HCT116 (cell line): ENCODE data around the gene MADCAM1. TPM values are rescaled to one million over a fixed set of nuclear protein-coding genes. Genes with fewer than 3 reads are reported as not detected.
A peak's percentile ranks its signal among the peaks of the same experiment; 100 is the strongest.

Experiments
- ATAC-seq: fragments of 200-7000 bp; cut with Tn5 transposase; 2 replicates; pipeline ENCODE4 v1.9.1; 2020; ENCODE audit warnings: mild to moderate bottlenecking, moderate library complexity
- BruUV-seq: library from RNA; stranded (reverse); fragments of 400-500 nt; replicated peaks from 2 replicates; lab custom pipeline; 2021; lab: Mats Ljungman, UMichigan
- CTCF ChIA-PET: fragments of 300-600 bp; sonication (Branson Sonifier 250); formaldehyde crosslinking; loops from one replicate; lab custom pipeline; 2021; ENCODE audit warnings: antibody characterized with exemption; lab: Charles Lee
- POLR2A ChIA-PET: fragments of 300-600, 350-600 bp; sonication (Branson Sonifier 250); formaldehyde crosslinking; loops from one replicate; lab custom pipeline; 2021; ENCODE audit warnings: antibody characterized with exemption; lab: Charles Lee
- RAD21 ChIA-PET, 2 experiments: fragments of 300-600 bp; sonication (Branson Sonifier 250); formaldehyde crosslinking; loops; one replicate each; lab custom pipeline; 2023; ENCODE audit warnings: low total read pairs in 2 of 2; ENCODE audit not compliant: uncharacterized antibody in 2 of 2, unreplicated experiment in 2 of 2, low non-redundant PET in 1 of 2; lab: Charles Lee
- DNase-seq: peaks from one replicate; pipeline ENCODE4 v3.0.0-alpha.2; 2010; ENCODE audit warnings: low read depth, low spot score
- H2AFZ ChIP-seq: fragments of 200-600 bp; shearing (Covaris generic), sonication (generic); 2 replicates; pipeline ENCODE4 v1.6.1; 2017; ENCODE audit warnings: low read depth, mixed run types, mixed read lengths, antibody characterized with exemption, low read length; ENCODE audit not compliant: poor library complexity, severe bottlenecking
- H3K27ac ChIP-seq: 2 replicates; pipeline ENCODE4 v1.5.1; 2012; ENCODE audit warnings: low read depth, low read length
- H3K27me3 ChIP-seq: fragments of 200-600 bp; sonication (generic); 2 replicates; pipeline ENCODE4 v1.6.1; 2016; ENCODE audit warnings: mixed run types, low read length, mixed read lengths; ENCODE audit not compliant: insufficient read depth
- H3K36me3 ChIP-seq, 2 experiments: fragments of 200-500 bp in 1 of 2; fragments of 200-600 bp in 1 of 2; sonication (Bioruptor generic) in 1 of 2; sonication (generic) in 1 of 2; 2 replicates each; pipeline versions ENCODE4 v1.5.1 to v1.6.1; 2014 to 2016; ENCODE audit warnings: low read length in 2 of 2, inconsistent platforms in 1 of 2, mixed read lengths in 1 of 2, mixed run types in 1 of 2; ENCODE audit not compliant: insufficient read depth in 2 of 2, control insufficient read depth in 1 of 2
- H3K4me1 ChIP-seq, 2 experiments: fragments of 200-600 bp in 1 of 2; sonication (generic) in 1 of 2; 2 replicates each; pipeline versions ENCODE4 v1.5.1 to v1.6.1; 2012 to 2017; ENCODE audit warnings: low read length in 2 of 2, inconsistent platforms in 1 of 2, mild to moderate bottlenecking in 1 of 2, mixed read lengths in 1 of 2, mixed run types in 1 of 2, moderate library complexity in 1 of 2; ENCODE audit not compliant: insufficient read depth in 2 of 2, control insufficient read depth in 1 of 2
- H3K4me2 ChIP-seq: fragments of 200-600 bp; sonication (generic); 2 replicates; pipeline ENCODE4 v1.6.1; 2017; ENCODE audit warnings: mixed run types, low read length, mixed read lengths
- H3K4me3 ChIP-seq, 2 experiments: fragments of 200-600 bp in 1 of 2; sonication (generic) in 1 of 2; replicated peaks in 1 of 2; 2 replicates each; pipeline ENCODE4 v1.5.1; 2011 to 2016; ENCODE audit warnings: low read length in 2 of 2, control low read depth in 1 of 2, low read depth in 1 of 2, mild to moderate bottlenecking in 1 of 2, mixed read lengths in 1 of 2, mixed run types in 1 of 2
- H3K79me2 ChIP-seq: fragments of 200-600 bp; sonication (generic); 2 replicates; pipeline ENCODE4 v1.6.1; 2017; ENCODE audit warnings: mild to moderate bottlenecking, mixed run types, low read length, moderate library complexity, mixed read lengths; ENCODE audit not compliant: insufficient read depth
- H3K9ac ChIP-seq: fragments of 200-600 bp; sonication (generic); 2 replicates; pipeline ENCODE4 v1.6.1; 2016; ENCODE audit warnings: low read length, mixed read lengths
- H3K9me2 ChIP-seq: fragments of 200-600 bp; sonication (generic), shearing (Covaris generic); 2 replicates; pipeline ENCODE4 v1.6.1; 2017; ENCODE audit warnings: mixed run types, mild to moderate bottlenecking, moderate library complexity; ENCODE audit not compliant: insufficient read depth
- H3K9me3 ChIP-seq, 2 experiments: fragments of 200-500 bp in 1 of 2; fragments of 200-600 bp in 1 of 2; sonication (Bioruptor generic) in 1 of 2; sonication (generic) in 1 of 2; 2 replicates each; pipeline ENCODE4 v1.6.1; 2014 to 2017; ENCODE audit warnings: low read length in 2 of 2, mixed read lengths in 2 of 2, inconsistent platforms in 1 of 2, low read depth in 1 of 2, mild to moderate bottlenecking in 1 of 2, mixed run types in 1 of 2, moderate library complexity in 1 of 2; ENCODE audit not compliant: control insufficient read depth in 1 of 2, insufficient read depth in 1 of 2
- H4K20me1 ChIP-seq: fragments of 200-600 bp; sonication (generic), shearing (Covaris generic); 2 replicates; pipeline ENCODE4 v1.6.1; 2017; ENCODE audit warnings: mixed run types, mild to moderate bottlenecking, moderate library complexity; ENCODE audit not compliant: insufficient read depth
- CBX3 ChIP-seq: IDR thresholded peaks from 2 replicates; pipeline ENCODE4 v1.6.1; 2012; ENCODE audit warnings: low read depth
- CEBPB ChIP-seq: IDR thresholded peaks from 2 replicates; pipeline ENCODE4 v1.6.1; 2012; ENCODE audit warnings: low read depth
- ELF1 ChIP-seq: IDR thresholded peaks from 2 replicates; pipeline ENCODE4 v1.6.1; 2012; ENCODE audit warnings: low read depth, borderline replicate concordance
- EZH2 ChIP-seq: fragments of 200-600 bp; sonication (generic); IDR thresholded peaks from 2 replicates; pipeline ENCODE4 v1.6.1; 2017; ENCODE audit warnings: antibody characterized with exemption, mixed run types
- EZH2phosphoT487 ChIP-seq: fragments of 200-600 bp; IDR thresholded peaks from 2 replicates; pipeline ENCODE4 v1.6.1; 2018; ENCODE audit warnings: antibody characterized with exemption, borderline replicate concordance
- FOSL1 ChIP-seq: IDR thresholded peaks from 2 replicates; pipeline ENCODE4 v1.6.1; 2012; ENCODE audit warnings: low read depth
- JUND ChIP-seq: IDR thresholded peaks from 2 replicates; pipeline ENCODE4 v1.6.1; 2012
- RAD21 ChIP-seq: IDR thresholded peaks from 2 replicates; pipeline ENCODE4 v1.6.1; 2012; ENCODE audit warnings: low read depth, mild to moderate bottlenecking
- SIN3A ChIP-seq: IDR thresholded peaks from 2 replicates; pipeline ENCODE4 v1.6.1; 2012; ENCODE audit warnings: low read depth
- SP1 ChIP-seq: IDR thresholded peaks from 2 replicates; pipeline ENCODE4 v1.6.1; 2012; ENCODE audit warnings: low read depth
- YY1 ChIP-seq: IDR thresholded peaks from 2 replicates; pipeline ENCODE4 v1.6.1; 2011; ENCODE audit warnings: low read length, low read depth, moderate library complexity, mild to moderate bottlenecking; ENCODE audit not compliant: insufficient replicate concordance; ENCODE audit errors: extremely low read depth
- ZFX ChIP-seq: fragments of 450-650 bp; IDR thresholded peaks from 2 replicates; pipeline ENCODE4 v1.6.1; 2017
- intact Hi-C: fragments of 100-400 bp; cut with micrococcal nuclease; formaldehyde crosslinking; loops from 2 replicates; pipeline ENCODE4 v1.10.0; 2022
- total RNA-seq: library from RNA; stranded (reverse); gene quantifications from one replicate; pipeline ENCODE4 v1.2.1, GENCODE V29; 2021; ENCODE audit not compliant: unreplicated experiment
- TF ChIP-seq, protein P1 (sequence below): IDR thresholded peaks from 2 replicates; pipeline ENCODE4 v1.6.1; 2011; ENCODE audit warnings: mild to moderate bottlenecking, low read length, moderate library complexity; ENCODE audit not compliant: insufficient replicate concordance; ENCODE audit errors: extremely low read depth
- TF ChIP-seq, protein P2 (sequence below): IDR thresholded peaks from 2 replicates; pipeline ENCODE4 v1.6.1; 2012
- TF ChIP-seq, protein P3 (sequence below): IDR thresholded peaks from 2 replicates; pipeline ENCODE4 v1.6.1; 2012
- TF ChIP-seq, protein P4 (sequence below): IDR thresholded peaks from 2 replicates; pipeline ENCODE4 v1.6.1; 2012; ENCODE audit warnings: low read depth

Gene MADCAM1
- total RNA-seq, 1 experiment from 2014 or later, result 0.57 TPM

DNA sequence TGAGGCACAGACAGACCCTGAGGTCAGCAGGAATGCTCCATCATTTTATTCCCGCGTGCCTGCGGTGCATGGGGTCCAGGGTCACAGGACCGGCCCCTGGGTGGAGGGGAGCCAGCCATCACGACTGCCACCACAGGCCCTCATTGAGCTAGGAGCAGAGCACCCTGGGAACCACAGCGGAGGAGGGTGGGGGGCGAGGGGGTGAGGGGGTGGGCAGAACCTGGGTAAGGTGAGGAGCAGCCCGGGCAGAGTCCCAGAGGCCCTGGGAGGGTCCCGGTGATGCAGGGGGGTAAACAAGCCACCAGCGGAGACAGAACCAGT is 1.2 kb upstream of the MADCAM1 start:
- Histone ChIP-seq H3K9me3 (no peaks in the 10 kb centered on the region; a peak in 1 of 4 replicates), H3K4me2 (no peak overlapping the region), H3K9ac (no peak overlapping the region), H3K36me3 (no peaks in the 10 kb centered on the region), H3K79me2 (no peaks in the 10 kb centered on the region), H3K9me2 (no peaks in the 10 kb centered on the region), H2AFZ (no peak overlapping the region)
- peak; percentile 16; the same call in 1 of the 2 replicates for ATAC-seq
- ChIA-PET RAD21 (interaction anchor here in 1 of 2 experiments (0.5 kb wide), 1 partner anchor 131 kb away, joined by 3 read pairs; no protein-coding TSS in a partner anchor), POLR2A (interaction anchor here (0.7 to 1.1 kb wide), 2 partner anchors 11 to 16 kb away, joined by 3 read pairs; no protein-coding TSS in a partner anchor), CTCF (interaction anchor here (2.2 to 2.6 kb wide), 2 partner anchors 12 to 16 kb away, joined by 11 to 29 read pairs; partner anchors contain the start of gene TPGS1)
- no peak for DNase-seq
- TF ChIP-seq EZH2phosphoT487 (no peak), EZH2 (no peak), JUND (no peak), ELF1 (no peak), YY1 (no peak), SIN3A (no peak), CEBPB (no peak), ZFX (no peak), RAD21 (no peak), FOSL1 (no peak), CBX3 (no peak), SP1 (no peak)
- TF ChIP-seq, protein P1, sequence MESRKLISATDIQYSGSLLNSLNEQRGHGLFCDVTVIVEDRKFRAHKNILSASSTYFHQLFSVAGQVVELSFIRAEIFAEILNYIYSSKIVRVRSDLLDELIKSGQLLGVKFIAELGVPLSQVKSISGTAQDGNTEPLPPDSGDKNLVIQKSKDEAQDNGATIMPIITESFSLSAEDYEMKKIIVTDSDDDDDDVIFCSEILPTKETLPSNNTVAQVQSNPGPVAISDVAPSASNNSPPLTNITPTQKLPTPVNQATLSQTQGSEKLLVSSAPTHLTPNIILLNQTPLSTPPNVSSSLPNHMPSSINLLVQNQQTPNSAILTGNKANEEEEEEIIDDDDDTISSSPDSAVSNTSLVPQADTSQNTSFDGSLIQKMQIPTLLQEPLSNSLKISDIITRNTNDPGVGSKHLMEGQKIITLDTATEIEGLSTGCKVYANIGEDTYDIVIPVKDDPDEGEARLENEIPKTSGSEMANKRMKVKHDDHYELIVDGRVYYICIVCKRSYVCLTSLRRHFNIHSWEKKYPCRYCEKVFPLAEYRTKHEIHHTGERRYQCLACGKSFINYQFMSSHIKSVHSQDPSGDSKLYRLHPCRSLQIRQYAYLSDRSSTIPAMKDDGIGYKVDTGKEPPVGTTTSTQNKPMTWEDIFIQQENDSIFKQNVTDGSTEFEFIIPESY, result no peak
- TF ChIP-seq, protein P2, sequence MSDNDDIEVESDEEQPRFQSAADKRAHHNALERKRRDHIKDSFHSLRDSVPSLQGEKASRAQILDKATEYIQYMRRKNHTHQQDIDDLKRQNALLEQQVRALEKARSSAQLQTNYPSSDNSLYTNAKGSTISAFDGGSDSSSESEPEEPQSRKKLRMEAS, result no peak
- TF ChIP-seq, protein P3, sequence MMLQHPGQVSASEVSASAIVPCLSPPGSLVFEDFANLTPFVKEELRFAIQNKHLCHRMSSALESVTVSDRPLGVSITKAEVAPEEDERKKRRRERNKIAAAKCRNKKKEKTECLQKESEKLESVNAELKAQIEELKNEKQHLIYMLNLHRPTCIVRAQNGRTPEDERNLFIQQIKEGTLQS, result no peak
- TF ChIP-seq, protein P4, sequence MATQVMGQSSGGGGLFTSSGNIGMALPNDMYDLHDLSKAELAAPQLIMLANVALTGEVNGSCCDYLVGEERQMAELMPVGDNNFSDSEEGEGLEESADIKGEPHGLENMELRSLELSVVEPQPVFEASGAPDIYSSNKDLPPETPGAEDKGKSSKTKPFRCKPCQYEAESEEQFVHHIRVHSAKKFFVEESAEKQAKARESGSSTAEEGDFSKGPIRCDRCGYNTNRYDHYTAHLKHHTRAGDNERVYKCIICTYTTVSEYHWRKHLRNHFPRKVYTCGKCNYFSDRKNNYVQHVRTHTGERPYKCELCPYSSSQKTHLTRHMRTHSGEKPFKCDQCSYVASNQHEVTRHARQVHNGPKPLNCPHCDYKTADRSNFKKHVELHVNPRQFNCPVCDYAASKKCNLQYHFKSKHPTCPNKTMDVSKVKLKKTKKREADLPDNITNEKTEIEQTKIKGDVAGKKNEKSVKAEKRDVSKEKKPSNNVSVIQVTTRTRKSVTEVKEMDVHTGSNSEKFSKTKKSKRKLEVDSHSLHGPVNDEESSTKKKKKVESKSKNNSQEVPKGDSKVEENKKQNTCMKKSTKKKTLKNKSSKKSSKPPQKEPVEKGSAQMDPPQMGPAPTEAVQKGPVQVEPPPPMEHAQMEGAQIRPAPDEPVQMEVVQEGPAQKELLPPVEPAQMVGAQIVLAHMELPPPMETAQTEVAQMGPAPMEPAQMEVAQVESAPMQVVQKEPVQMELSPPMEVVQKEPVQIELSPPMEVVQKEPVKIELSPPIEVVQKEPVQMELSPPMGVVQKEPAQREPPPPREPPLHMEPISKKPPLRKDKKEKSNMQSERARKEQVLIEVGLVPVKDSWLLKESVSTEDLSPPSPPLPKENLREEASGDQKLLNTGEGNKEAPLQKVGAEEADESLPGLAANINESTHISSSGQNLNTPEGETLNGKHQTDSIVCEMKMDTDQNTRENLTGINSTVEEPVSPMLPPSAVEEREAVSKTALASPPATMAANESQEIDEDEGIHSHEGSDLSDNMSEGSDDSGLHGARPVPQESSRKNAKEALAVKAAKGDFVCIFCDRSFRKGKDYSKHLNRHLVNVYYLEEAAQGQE, result no peak
- TF ChIP-seq, all 23 proteins: peak for 0
- H3K4me1 ChIP-seq, result peaks cover 2 to 10% of the 10 kb centered on the region in 2 experiments; a peak in 3 of 4 replicates
- no TSS peak for BruUV-seq
- H4K20me1 ChIP-seq, result no peaks in the 10 kb centered on the region
- peak overlapping the region; percentile 13; the same call in 1 of the 2 replicates for H3K27ac ChIP-seq
- intact Hi-C loops, result no loop called here
- no peak overlapping the region for H3K4me3 ChIP-seq
- H3K27me3 ChIP-seq, result no peaks in the 10 kb centered on the region
